Fibroblast of lung (primary cell): ENCODE results near the gene SLC2A8. TPM values are rescaled to one million over a fixed set of nuclear protein-coding genes. Genes with fewer than 3 reads are reported as not detected.

Experiments used
- DNase-seq, 2 donors: peaks; one replicate each; pipeline versions ENCODE4 v3.0.0 to v3.0.0-alpha.2; 2010; ENCODE audit warnings: low read depth in 2 of 2
- H2AFZ ChIP-seq: 2 replicates; pipeline ENCODE4 v1.5.1; 2012; ENCODE audit warnings: low read length, control low read depth, inconsistent platforms
- H3K27ac ChIP-seq: 2 replicates; pipeline ENCODE4 v1.5.1; 2011; ENCODE audit warnings: low read length, control low read depth; ENCODE audit not compliant: insufficient read depth
- H3K27me3 ChIP-seq: 2 replicates; pipeline ENCODE4 v1.5.1; 2011; ENCODE audit warnings: mild to moderate bottlenecking, low read length; ENCODE audit not compliant: control insufficient read depth, insufficient read depth
- H3K36me3 ChIP-seq: 2 replicates; pipeline ENCODE4 v1.5.1; 2011; ENCODE audit warnings: low read length; ENCODE audit not compliant: control insufficient read depth, insufficient read depth
- H3K4me1 ChIP-seq: 2 replicates; pipeline ENCODE4 v1.5.1; 2011; ENCODE audit warnings: low read length; ENCODE audit not compliant: control insufficient read depth, insufficient read depth; ENCODE audit errors: extremely low read depth
- H3K4me2 ChIP-seq: 2 replicates; pipeline ENCODE4 v1.5.1; 2011; ENCODE audit warnings: low read length, control low read depth; ENCODE audit not compliant: insufficient read depth; ENCODE audit errors: extremely low read depth
- H3K4me3 ChIP-seq, 4 experiments: fragments of 200-600 bp in 1 of 4; sonication (generic) in 1 of 4; replicated peaks in 1 of 4; 2 replicates each; pipeline ENCODE4 v1.5.1; 2011 to 2016; ENCODE audit warnings: low read length in 4 of 4, low read depth in 3 of 4, mild to moderate bottlenecking in 3 of 4, control low read depth in 2 of 4, inconsistent platforms in 1 of 4, mixed read lengths in 1 of 4; ENCODE audit not compliant: insufficient read depth in 1 of 4; ENCODE audit errors: control extremely low read depth in 1 of 4
- H3K79me2 ChIP-seq: 2 replicates; pipeline ENCODE4 v1.5.1; 2012; ENCODE audit warnings: mild to moderate bottlenecking, low read length, inconsistent platforms; ENCODE audit not compliant: control insufficient read depth, insufficient read depth
- H3K9ac ChIP-seq: 2 replicates; pipeline ENCODE4 v1.5.1; 2011; ENCODE audit warnings: mild to moderate bottlenecking, low read length, control low read depth; ENCODE audit not compliant: insufficient read depth
- H3K9me3 ChIP-seq: 2 replicates; pipeline ENCODE4 v1.5.1; 2012; ENCODE audit warnings: low read depth, low read length; ENCODE audit not compliant: control insufficient read depth, insufficient read depth
- H4K20me1 ChIP-seq: 2 replicates; pipeline ENCODE4 v1.5.1; 2011; ENCODE audit warnings: low read length; ENCODE audit not compliant: control insufficient read depth, insufficient read depth; ENCODE audit errors: extremely low read depth
- EZH2 ChIP-seq: IDR thresholded peaks from 2 replicates; pipeline ENCODE4 v1.5.1; 2012; ENCODE audit warnings: low read length, control low read depth, mild to moderate bottlenecking; ENCODE audit errors: missing control alignments
- polyA plus RNA-seq, 2 donors: library from polyadenylated mRNA; depleted of rRNA in 1 of 2; stranded (reverse) in 1 of 2; unstranded in 1 of 2; fragments of >200 nt; gene quantifications; 2 replicates each; pipeline ENCODE4 v1.2.1, GENCODE V29; 2011 to 2012; ENCODE audit warnings: missing spikeins in 1 of 2
- total RNA-seq: library from RNA; depleted of rRNA; stranded (reverse); fragments of >200 nt; gene quantifications from 2 replicates; pipeline ENCODE4 v1.2.1, GENCODE V29; 2014
- TF ChIP-seq, protein P1 (sequence below), 2 donors: IDR thresholded peaks in 1 of 2; conservative IDR thresholded peaks in 1 of 2; 1 replicate in 1 of 2; 2 replicates in 1 of 2; pipeline ENCODE4 v1.5.1; 2011 to 2012; ENCODE audit warnings: low read length in 2 of 2, control low read depth in 1 of 2, inconsistent platforms in 1 of 2, low read depth in 1 of 2, mild to moderate bottlenecking in 1 of 2

The SLC2A8 gene
- total and polyA plus RNA-seq, 2 donors (not counting 1 experiment from before 2014, with no cell fraction given), result 4.6 to 11.4 TPM

DNA sequence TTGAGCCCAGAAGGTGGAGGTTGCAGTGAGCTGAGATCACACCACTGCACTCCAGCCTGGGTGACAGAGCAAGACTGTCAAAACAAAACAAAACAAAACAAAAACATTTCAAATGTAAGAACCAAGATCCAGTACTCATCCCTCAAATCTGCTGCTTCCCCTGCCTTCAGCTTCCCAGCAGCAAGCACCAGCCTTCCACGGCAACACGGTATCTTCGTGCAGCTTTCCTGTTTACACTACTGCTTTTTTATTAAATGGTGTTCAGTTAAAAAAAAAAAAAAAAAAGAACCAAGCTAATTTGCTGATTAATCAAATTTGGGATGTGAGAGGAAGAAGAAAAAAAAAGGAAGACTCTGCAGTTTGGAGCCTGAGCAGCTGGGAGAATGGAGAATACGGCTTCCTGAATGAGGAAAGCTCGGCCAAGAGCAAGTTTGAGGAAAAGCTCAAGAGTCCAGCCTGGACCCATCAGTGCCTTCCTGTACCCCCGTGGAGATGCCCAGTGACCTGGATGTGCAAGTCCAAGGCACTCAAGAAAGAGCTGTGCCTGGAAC lies 28.0 kb upstream of the SLC2A8 start:
- H3K9ac ChIP-seq, result no peak overlapping the region
- no peaks in the 10 kb centered on the region for H3K36me3 ChIP-seq
- H3K9me3 ChIP-seq, result no peaks in the 10 kb centered on the region
- no peak overlapping the region for H3K4me2 ChIP-seq
- no peaks in the 10 kb centered on the region for H3K79me2 ChIP-seq
- TF ChIP-seq EZH2, result no peak
- TF ChIP-seq, protein P1, sequence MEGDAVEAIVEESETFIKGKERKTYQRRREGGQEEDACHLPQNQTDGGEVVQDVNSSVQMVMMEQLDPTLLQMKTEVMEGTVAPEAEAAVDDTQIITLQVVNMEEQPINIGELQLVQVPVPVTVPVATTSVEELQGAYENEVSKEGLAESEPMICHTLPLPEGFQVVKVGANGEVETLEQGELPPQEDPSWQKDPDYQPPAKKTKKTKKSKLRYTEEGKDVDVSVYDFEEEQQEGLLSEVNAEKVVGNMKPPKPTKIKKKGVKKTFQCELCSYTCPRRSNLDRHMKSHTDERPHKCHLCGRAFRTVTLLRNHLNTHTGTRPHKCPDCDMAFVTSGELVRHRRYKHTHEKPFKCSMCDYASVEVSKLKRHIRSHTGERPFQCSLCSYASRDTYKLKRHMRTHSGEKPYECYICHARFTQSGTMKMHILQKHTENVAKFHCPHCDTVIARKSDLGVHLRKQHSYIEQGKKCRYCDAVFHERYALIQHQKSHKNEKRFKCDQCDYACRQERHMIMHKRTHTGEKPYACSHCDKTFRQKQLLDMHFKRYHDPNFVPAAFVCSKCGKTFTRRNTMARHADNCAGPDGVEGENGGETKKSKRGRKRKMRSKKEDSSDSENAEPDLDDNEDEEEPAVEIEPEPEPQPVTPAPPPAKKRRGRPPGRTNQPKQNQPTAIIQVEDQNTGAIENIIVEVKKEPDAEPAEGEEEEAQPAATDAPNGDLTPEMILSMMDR (conservative IDR thresholded peaks at IDR 0.05 in 1 of 2, IDR thresholded peaks at IDR 0.05 in 1 of 2; ENCODE audit: low read depth in 1 of 2, low read length in 2 of 2), result no peak
- H4K20me1 ChIP-seq, result no peaks in the 10 kb centered on the region
- H3K4me1 ChIP-seq, result no peaks in the 10 kb centered on the region
- H3K27ac ChIP-seq, result no peak overlapping the region
- no peak for DNase-seq
- H3K4me3 ChIP-seq, result no peak overlapping the region
- H2AFZ ChIP-seq, result no peak overlapping the region
- peaks cover 8% of the 10 kb centered on the region for H3K27me3 ChIP-seq

DNA sequence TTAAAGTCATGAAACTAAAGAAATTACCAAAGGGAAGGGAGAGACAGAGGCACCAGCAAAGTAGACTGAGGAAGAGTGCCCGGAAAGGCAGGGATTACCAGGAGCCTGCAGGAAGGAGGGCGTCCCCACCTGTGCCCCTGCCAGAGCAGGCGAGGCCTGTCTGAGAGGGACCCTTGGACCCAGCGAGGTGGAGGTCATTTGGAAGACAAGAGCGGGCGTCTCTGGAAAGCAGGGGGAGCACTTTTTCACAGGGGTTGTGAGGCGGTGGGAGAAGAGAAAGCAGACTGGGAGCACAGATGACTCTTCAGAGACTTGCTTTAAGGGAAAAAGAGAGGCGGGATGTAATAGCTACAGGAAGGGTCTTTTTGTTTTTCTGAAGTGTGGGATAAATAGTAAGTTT lies 27.5 kb upstream of the SLC2A8 start:
- Histone ChIP-seq H3K79me2 (no peaks in the 10 kb centered on the region), H4K20me1 (no peaks in the 10 kb centered on the region), H3K27me3 (peaks cover 8% of the 10 kb centered on the region), H2AFZ (no peak overlapping the region), H3K9me3 (no peaks in the 10 kb centered on the region), H3K4me3 (no peak overlapping the region), H3K9ac (no peak overlapping the region), H3K27ac (no peak overlapping the region), H3K4me1 (no peaks in the 10 kb centered on the region), H3K4me2 (no peak overlapping the region), H3K36me3 (no peaks in the 10 kb centered on the region)
- DNase-seq, result no peak
- TF ChIP-seq EZH2, result no peak
- TF ChIP-seq, protein P1 (conservative IDR thresholded peaks at IDR 0.05 in 1 of 2, IDR thresholded peaks at IDR 0.05 in 1 of 2; ENCODE audit: low read depth in 1 of 2, low read length in 2 of 2), result no peak

DNA sequence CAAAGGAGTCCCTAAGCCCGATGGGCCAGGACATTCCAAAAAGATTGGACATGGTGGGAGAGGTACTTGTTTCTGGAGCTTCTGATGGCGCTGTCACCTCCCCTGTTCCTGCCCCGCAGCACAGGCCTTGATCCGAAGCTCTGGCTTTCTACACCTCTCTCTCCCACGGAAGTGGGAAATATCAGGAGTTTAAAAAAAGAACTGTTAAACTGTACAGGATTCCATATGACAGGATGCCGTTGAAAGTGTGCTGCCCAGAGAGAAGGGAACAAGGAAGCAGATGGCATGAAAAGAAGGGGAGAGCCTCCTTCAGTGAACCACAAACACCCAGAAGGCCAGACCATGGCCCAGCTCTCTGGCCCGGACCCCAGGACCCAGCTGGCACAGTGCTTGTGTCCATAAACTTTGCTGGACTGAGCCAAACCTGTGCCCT lies 26.8 kb upstream of the SLC2A8 start:
- Histone ChIP-seq H3K27me3 (peaks cover 8% of the 10 kb centered on the region), H3K4me2 (no peak overlapping the region), H3K79me2 (no peaks in the 10 kb centered on the region), H3K4me3 (no peak overlapping the region), H4K20me1 (no peaks in the 10 kb centered on the region), H2AFZ (no peak overlapping the region), H3K4me1 (no peaks in the 10 kb centered on the region), H3K9me3 (no peaks in the 10 kb centered on the region), H3K9ac (no peak overlapping the region), H3K27ac (no peak overlapping the region), H3K36me3 (no peaks in the 10 kb centered on the region)
- DNase-seq, result no peak
- TF ChIP-seq, protein P1 (conservative IDR thresholded peaks at IDR 0.05 in 1 of 2, IDR thresholded peaks at IDR 0.05 in 1 of 2; ENCODE audit: low read depth in 1 of 2, low read length in 2 of 2), result no peak
